Measurements from ENCODE around the gene PDGFRB.
A peak's percentile ranks its signal among the peaks of the same experiment; 100 is the strongest.

Gene PDGFRB

DNA sequence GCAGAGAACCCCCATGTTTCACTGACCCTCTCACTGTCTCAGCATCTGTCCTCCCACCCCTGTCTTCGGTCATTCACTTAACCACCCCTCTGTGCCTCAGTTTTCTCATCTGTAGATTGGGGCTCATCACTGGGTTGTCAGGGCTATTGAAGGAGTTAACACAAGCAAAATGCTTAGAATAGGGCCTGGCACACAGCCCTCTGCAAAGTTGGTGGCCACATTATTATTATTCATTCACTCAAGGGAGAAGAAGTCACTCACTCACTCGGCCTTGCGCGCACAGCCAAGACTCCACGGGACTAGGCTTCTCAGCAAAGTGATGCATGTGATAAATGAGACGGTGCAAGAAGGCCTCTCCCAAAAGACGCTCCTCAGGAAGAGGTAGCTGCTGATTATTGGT lies 8.0 kb downstream of the PDGFRB start:
- H3K4me1 ChIP-seq (ENCODE audit: control insufficient read depth, insufficient read depth, low read length) = peaks cover 18% of the 10 kb centered on the region
- H3K4me3 ChIP-seq (ENCODE audit: low read length) = no peak overlapping the region

GRCh38 chr5:150146862-150147601 lies 8.6 kb downstream of the PDGFRB start:
- H3K27ac ChIP-seq (ENCODE audit: low read depth, low read length) = no peak overlapping the region
- no peaks in the 10 kb centered on the region for H3K36me3 ChIP-seq (ENCODE audit: control insufficient read depth, insufficient read depth, low read length)
- H3K27me3 ChIP-seq (ENCODE audit: control insufficient read depth, insufficient read depth, low read length) = no peaks in the 10 kb centered on the region
- no peak overlapping the region for H3K4me3 ChIP-seq (ENCODE audit: low read length)
- H3K9ac ChIP-seq (ENCODE audit: low read length) = no peak overlapping the region
- peaks cover 23% of the 10 kb centered on the region for H3K4me1 ChIP-seq (ENCODE audit: control insufficient read depth, insufficient read depth, low read length)

More for the DNA sequence above, 8.0 kb downstream of the PDGFRB start:
- Histone ChIP-seq H3K9ac (ENCODE audit: low read length) (no peak overlapping the region), H3K27ac (ENCODE audit: low read depth, low read length) (no peak overlapping the region), H3K36me3 (ENCODE audit: control insufficient read depth, insufficient read depth, low read length) (no peaks in the 10 kb centered on the region), H3K27me3 (ENCODE audit: control insufficient read depth, insufficient read depth, low read length) (no peaks in the 10 kb centered on the region)

GRCh38 chr5:150146235-150146634 lies 9.4 kb downstream of the PDGFRB start:
- H3K4me1 ChIP-seq (ENCODE audit: control insufficient read depth, insufficient read depth, low read length) = peaks cover 31% of the 10 kb centered on the region
- H3K36me3 ChIP-seq (ENCODE audit: control insufficient read depth, insufficient read depth, low read length) = no peaks in the 10 kb centered on the region
- no peak overlapping the region for H3K27ac ChIP-seq (ENCODE audit: low read depth, low read length)
- H3K9ac ChIP-seq (ENCODE audit: low read length) = no peak overlapping the region
- H3K4me3 ChIP-seq (ENCODE audit: low read length) = no peak overlapping the region
- H3K27me3 ChIP-seq (ENCODE audit: control insufficient read depth, insufficient read depth, low read length) = no peaks in the 10 kb centered on the region

GRCh38 chr5:150144879-150145278 lies 10.8 kb downstream of the PDGFRB start:
- H3K4me3 ChIP-seq (ENCODE audit: low read length) = no peak overlapping the region
- peak overlapping the region; percentile 80 for H3K27ac ChIP-seq (ENCODE audit: low read depth, low read length)
- no peaks in the 10 kb centered on the region for H3K27me3 ChIP-seq (ENCODE audit: control insufficient read depth, insufficient read depth, low read length)
- peaks cover 42% of the 10 kb centered on the region for H3K4me1 ChIP-seq (ENCODE audit: control insufficient read depth, insufficient read depth, low read length)
- no peak overlapping the region for H3K9ac ChIP-seq (ENCODE audit: low read length)
- H3K36me3 ChIP-seq (ENCODE audit: control insufficient read depth, insufficient read depth, low read length) = no peaks in the 10 kb centered on the region

- Histone ChIP-seq H3K27ac (ENCODE audit: low read depth, low read length) (peak overlapping the region; percentile 80), H3K4me3 (ENCODE audit: low read length) (peak overlapping the region; percentile 34), H3K27me3 (ENCODE audit: control insufficient read depth, insufficient read depth, low read length) (no peaks in the 10 kb centered on the region), H3K4me1 (ENCODE audit: control insufficient read depth, insufficient read depth, low read length) (peaks cover 45% of the 10 kb centered on the region), H3K36me3 (ENCODE audit: control insufficient read depth, insufficient read depth, low read length) (no peaks in the 10 kb centered on the region), H3K9ac (ENCODE audit: low read length) (no peak overlapping the region)
Observed at GRCh38 chr5:150144246-150144801, 11.3 kb downstream of the PDGFRB start.

GRCh38 chr5:150143350-150144245 lies 12.0 kb downstream of the PDGFRB start:
- H3K4me1 ChIP-seq (ENCODE audit: control insufficient read depth, insufficient read depth, low read length) = peaks cover 52% of the 10 kb centered on the region
- no peak overlapping the region for H3K9ac ChIP-seq (ENCODE audit: low read length)

DNA sequence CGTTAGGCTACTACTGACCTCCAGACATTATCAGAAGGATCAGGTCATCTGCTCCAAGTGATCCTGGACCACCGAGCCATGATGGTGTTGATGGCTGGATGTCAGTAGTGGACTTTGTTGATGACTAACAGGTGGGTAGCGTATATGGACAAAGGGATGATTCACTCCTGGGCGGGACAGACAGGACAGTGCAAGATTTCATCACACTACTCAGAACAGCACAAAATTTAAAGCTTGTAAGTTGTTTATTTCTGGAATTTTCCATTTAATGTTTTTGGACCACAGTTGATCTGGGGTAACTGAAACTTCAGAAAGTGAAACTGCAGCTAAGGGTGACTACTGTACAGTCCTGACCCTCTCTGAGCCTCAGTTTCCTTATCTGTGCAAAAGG lies 12.7 kb downstream of the PDGFRB start:
- Histone ChIP-seq H3K27me3 (ENCODE audit: control insufficient read depth, insufficient read depth, low read length) (no peaks in the 10 kb centered on the region), H3K9ac (ENCODE audit: low read length) (no peak overlapping the region), H3K27ac (ENCODE audit: low read depth, low read length) (peak overlapping the region; percentile 80), H3K36me3 (ENCODE audit: control insufficient read depth, insufficient read depth, low read length) (no peaks in the 10 kb centered on the region), H3K4me3 (ENCODE audit: low read length) (peak overlapping the region; percentile 27), H3K4me1 (ENCODE audit: control insufficient read depth, insufficient read depth, low read length) (peaks cover 58% of the 10 kb centered on the region)

More at GRCh38 chr5:150143350-150144245, 12.0 kb downstream of the PDGFRB start:
- peak overlapping the region; percentile 34 for H3K4me3 ChIP-seq (ENCODE audit: low read length)
- peak overlapping the region; percentile 80 for H3K27ac ChIP-seq (ENCODE audit: low read depth, low read length)
- H3K36me3 ChIP-seq (ENCODE audit: control insufficient read depth, insufficient read depth, low read length) = no peaks in the 10 kb centered on the region
- H3K27me3 ChIP-seq (ENCODE audit: control insufficient read depth, insufficient read depth, low read length) = no peaks in the 10 kb centered on the region

- Histone ChIP-seq H3K27me3 (ENCODE audit: control insufficient read depth, insufficient read depth, low read length) (no peaks in the 10 kb centered on the region), H3K4me3 (ENCODE audit: low read length) (no peak overlapping the region), H3K4me1 (ENCODE audit: control insufficient read depth, insufficient read depth, low read length) (peaks cover 64% of the 10 kb centered on the region), H3K9ac (ENCODE audit: low read length) (no peak overlapping the region), H3K27ac (ENCODE audit: low read depth, low read length) (peak overlapping the region; percentile 80), H3K36me3 (ENCODE audit: control insufficient read depth, insufficient read depth, low read length) (no peaks in the 10 kb centered on the region)
Observed at GRCh38 chr5:150142185-150142958, 13.3 kb downstream of the PDGFRB start.

GRCh38 chr5:150141544-150142184 lies 14.0 kb downstream of the PDGFRB start:
- Histone ChIP-seq H3K27me3 (ENCODE audit: control insufficient read depth, insufficient read depth, low read length) (no peaks in the 10 kb centered on the region), H3K27ac (ENCODE audit: low read depth, low read length) (peak overlapping the region; percentile 68), H3K36me3 (ENCODE audit: control insufficient read depth, insufficient read depth, low read length) (no peaks in the 10 kb centered on the region), H3K9ac (ENCODE audit: low read length) (no peak overlapping the region), H3K4me1 (ENCODE audit: control insufficient read depth, insufficient read depth, low read length) (peaks cover 64% of the 10 kb centered on the region), H3K4me3 (ENCODE audit: low read length) (no peak overlapping the region)

GRCh38 chr5:150140830-150141229 lies 14.8 kb downstream of the PDGFRB start:
- Histone ChIP-seq H3K4me3 (ENCODE audit: low read length) (no peak overlapping the region), H3K27me3 (ENCODE audit: control insufficient read depth, insufficient read depth, low read length) (no peaks in the 10 kb centered on the region), H3K9ac (ENCODE audit: low read length) (no peak overlapping the region), H3K27ac (ENCODE audit: low read depth, low read length) (peak overlapping the region; percentile 47), H3K4me1 (ENCODE audit: control insufficient read depth, insufficient read depth, low read length) (peaks cover 64% of the 10 kb centered on the region), H3K36me3 (ENCODE audit: control insufficient read depth, insufficient read depth, low read length) (no peaks in the 10 kb centered on the region)

DNA sequence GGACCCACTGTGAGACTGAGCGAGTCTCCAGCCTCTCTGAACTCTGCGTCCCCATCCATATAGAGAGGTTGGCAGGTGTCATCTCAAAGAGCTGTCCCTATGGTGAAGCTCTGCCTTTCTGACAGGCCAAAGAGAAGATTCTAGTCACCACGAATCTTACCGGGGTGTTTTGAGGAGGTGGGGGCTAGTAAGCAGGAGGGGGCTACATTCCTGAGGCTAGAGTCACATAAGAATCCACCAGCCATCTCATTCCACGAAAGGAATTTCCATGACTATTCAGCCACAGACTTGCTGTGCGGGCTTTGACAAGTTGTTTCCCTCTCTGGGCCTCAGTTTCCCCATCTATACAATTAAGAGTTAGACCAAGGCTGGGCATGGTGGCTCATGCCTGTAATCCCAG lies 16.3 kb downstream of the PDGFRB start:
- Histone ChIP-seq H3K27ac (ENCODE audit: low read depth, low read length) (peak overlapping the region; percentile 72), H3K4me3 (ENCODE audit: low read length) (peak overlapping the region; percentile 2), H3K9ac (ENCODE audit: low read length) (no peak overlapping the region), H3K4me1 (ENCODE audit: control insufficient read depth, insufficient read depth, low read length) (peaks cover 63% of the 10 kb centered on the region), H3K27me3 (ENCODE audit: control insufficient read depth, insufficient read depth, low read length) (no peaks in the 10 kb centered on the region), H3K36me3 (ENCODE audit: control insufficient read depth, insufficient read depth, low read length) (no peaks in the 10 kb centered on the region)
